Esophagus muscularis mucosa (tissue), 4 donors: ENCODE results near the gene OSGIN1. TPM values are rescaled to one million over a fixed set of nuclear protein-coding genes. Genes with fewer than 3 reads are reported as not detected.
A peak's percentile ranks its signal among the peaks of the same experiment; 100 is the strongest.

Experiments
- DNase-seq: peaks from one replicate; pipeline ENCODE4 v3.0.0-alpha.2; 2017; ENCODE audit errors: extremely low spot score
- H3K27ac ChIP-seq, 4 donors: fragments of 200-600 bp; sonication (generic); replicated peaks in 1 of 4; 1 replicate in 3 of 4; 2 replicates in 1 of 4; pipeline ENCODE4 v1.5.1; 2016 to 2019; ENCODE audit warnings: mild to moderate bottlenecking in 1 of 4
- H3K27me3 ChIP-seq, 4 donors: fragments of 200-600 bp; sonication (generic); one replicate each; pipeline versions ENCODE4 v1.5.1 to v1.6.0; 2016 to 2019
- H3K36me3 ChIP-seq, 4 donors: fragments of 200-600 bp; sonication (generic); one replicate each; pipeline ENCODE4 v1.5.1; 2016 to 2019
- H3K4me1 ChIP-seq, 4 donors: fragments of 200-600 bp; sonication (generic); one replicate each; pipeline ENCODE4 v1.5.1; 2016 to 2019
- H3K4me3 ChIP-seq, 4 donors: fragments of 200-600 bp; sonication (generic); 1 replicate in 2 of 4; 2 replicates in 2 of 4; pipeline ENCODE4 v1.5.1; 2016 to 2019; ENCODE audit warnings: mild to moderate bottlenecking in 4 of 4, moderate library complexity in 1 of 4
- H3K9me3 ChIP-seq, 4 donors: fragments of 200-600 bp; sonication (generic); 1 replicate in 3 of 4; 2 replicates in 1 of 4; pipeline ENCODE4 v1.5.1; 2016 to 2019
- EP300 ChIP-seq: sonication (generic); formaldehyde crosslinking; IDR thresholded peaks from one replicate; pipeline ENCODE4 v1.6.1; 2017; ENCODE audit warnings: antibody characterized with exemption
- POLR2A ChIP-seq: fragments of 450-650 bp; IDR thresholded peaks from one replicate; pipeline ENCODE4 v1.6.1; 2017; ENCODE audit warnings: antibody characterized with exemption, moderate library complexity, mild to moderate bottlenecking, low read depth
- POLR2AphosphoS5 ChIP-seq, 2 donors: sonication (generic); formaldehyde crosslinking; IDR thresholded peaks; one replicate each; pipeline ENCODE4 v1.6.1; 2017; ENCODE audit warnings: antibody characterized with exemption in 2 of 2
- WGBS: methylation state at CpG from one replicate; pipeline ENCODE4 v1.1.5; 2018; 5-methylcytosine and 5-hydroxymethylcytosine counted together
- intact Hi-C: fragments of 100-400 bp; cut with DNase I; formaldehyde crosslinking; loops from one replicate; pipeline ENCODE4 v1.15.1; 2023
- total RNA-seq, 4 donors: library from RNA; depleted of rRNA; stranded (reverse); fragments of >200 nt; gene quantifications; one replicate each; pipeline versions ENCODE4 v1.1.0 to v1.2.1, GENCODE V29; 2016
- TF ChIP-seq, protein P1 (sequence below), 3 experiments: fragments of 200-600 bp in 2 of 3; fragments of 450-650 bp in 1 of 3; sonication (generic) in 2 of 3; IDR thresholded peaks; one replicate each; pipeline ENCODE4 v1.5.1; 2017 to 2019; ENCODE audit warnings: antibody characterized with exemption in 3 of 3, mild to moderate bottlenecking in 2 of 3, moderate library complexity in 1 of 3

OSGIN1 gene
- total RNA-seq, 4 donors from 2014 or later, result 7.1 to 17.6 (median 13.8) TPM

- H3K4me1 ChIP-seq, result peaks cover 0 to 14% (median 10%) of the 10 kb centered on the region in 4 donors
- no peaks in the 10 kb centered on the region for H3K9me3 ChIP-seq
- intact Hi-C loops, result loop anchor here (2.0 to 5.0 kb wide), 2 partner anchors 94 to 519 kb away; no protein-coding TSS in a partner anchor
- 2% methylated on average over 10 of the region's 87 CpGs for WGBS
- peaks cover 0 to 24% (median 0%) of the 10 kb centered on the region in 4 donors for H3K27me3 ChIP-seq
- TF ChIP-seq EP300 (no peak), POLR2A (no peak), POLR2AphosphoS5 (IDR thresholded peaks at IDR 0.05) (no peak)
- TF ChIP-seq, protein P1, sequence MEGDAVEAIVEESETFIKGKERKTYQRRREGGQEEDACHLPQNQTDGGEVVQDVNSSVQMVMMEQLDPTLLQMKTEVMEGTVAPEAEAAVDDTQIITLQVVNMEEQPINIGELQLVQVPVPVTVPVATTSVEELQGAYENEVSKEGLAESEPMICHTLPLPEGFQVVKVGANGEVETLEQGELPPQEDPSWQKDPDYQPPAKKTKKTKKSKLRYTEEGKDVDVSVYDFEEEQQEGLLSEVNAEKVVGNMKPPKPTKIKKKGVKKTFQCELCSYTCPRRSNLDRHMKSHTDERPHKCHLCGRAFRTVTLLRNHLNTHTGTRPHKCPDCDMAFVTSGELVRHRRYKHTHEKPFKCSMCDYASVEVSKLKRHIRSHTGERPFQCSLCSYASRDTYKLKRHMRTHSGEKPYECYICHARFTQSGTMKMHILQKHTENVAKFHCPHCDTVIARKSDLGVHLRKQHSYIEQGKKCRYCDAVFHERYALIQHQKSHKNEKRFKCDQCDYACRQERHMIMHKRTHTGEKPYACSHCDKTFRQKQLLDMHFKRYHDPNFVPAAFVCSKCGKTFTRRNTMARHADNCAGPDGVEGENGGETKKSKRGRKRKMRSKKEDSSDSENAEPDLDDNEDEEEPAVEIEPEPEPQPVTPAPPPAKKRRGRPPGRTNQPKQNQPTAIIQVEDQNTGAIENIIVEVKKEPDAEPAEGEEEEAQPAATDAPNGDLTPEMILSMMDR (IDR thresholded peaks at IDR 0.05), result no peak
- H3K4me3 ChIP-seq, result peak overlapping the region; percentile 36 to 56 (median 48)
- no peak for DNase-seq
- no peak overlapping the region for H3K27ac ChIP-seq
- peaks cover 8 to 32% (median 25%) of the 10 kb centered on the region in 4 donors for H3K36me3 ChIP-seq
Measured at GRCh38 chr16:83968306-83968851, 15.3 kb downstream of the OSGIN1 start.

DNA sequence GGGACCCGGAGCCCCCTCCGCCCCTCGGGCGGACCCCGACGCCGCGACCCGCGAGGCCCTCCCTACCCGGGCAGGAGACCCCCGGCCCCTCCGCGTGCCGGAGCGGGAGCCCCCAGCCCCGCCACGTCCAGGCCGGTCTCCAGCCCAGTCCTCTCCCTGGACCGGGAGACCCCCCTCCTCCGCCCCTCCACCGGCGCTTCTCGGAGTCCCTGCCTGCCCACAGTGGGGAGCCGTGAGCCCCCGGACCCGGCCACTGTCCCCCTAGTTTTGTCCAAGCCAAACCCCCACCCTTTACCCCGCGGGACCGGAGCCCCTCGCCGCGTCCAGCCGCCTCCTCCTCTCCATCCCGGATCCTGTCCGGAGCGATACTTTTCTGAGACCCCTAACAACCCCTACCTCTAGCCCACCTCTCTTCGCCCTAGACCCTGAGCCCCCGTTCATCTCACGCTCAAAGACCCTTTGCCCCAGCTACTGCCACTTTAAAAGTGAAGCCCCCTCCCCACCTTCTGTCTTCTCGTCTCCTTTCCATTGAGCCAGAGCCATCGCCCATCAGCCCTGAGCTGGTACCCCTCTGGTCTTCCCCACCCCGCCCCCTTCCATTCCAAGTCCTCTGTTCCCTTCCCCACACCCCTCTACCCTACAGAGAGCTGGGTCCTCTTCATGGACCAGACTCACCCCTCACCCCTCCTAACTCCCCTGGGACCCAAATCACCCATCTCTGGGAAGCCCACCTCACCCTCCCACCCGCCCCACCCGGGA is 16.0 kb downstream of the OSGIN1 start:
- no peak overlapping the region for H3K27ac ChIP-seq
- no peak for DNase-seq
- peaks cover 1 to 25% (median 21%) of the 10 kb centered on the region in 4 donors for H3K36me3 ChIP-seq
- intact Hi-C loops, result loop anchor here (2.0 to 5.0 kb wide), 2 partner anchors 94 to 518 kb away; no protein-coding TSS in a partner anchor
- no peaks in the 10 kb centered on the region for H3K9me3 ChIP-seq
- WGBS, result 10% methylated on average over 40 of the region's 45 CpGs
- peak overlapping the region in 2 of 4 donors; percentile 22 to 56 for H3K4me3 ChIP-seq
- peaks cover 0 to 24% (median 0%) of the 10 kb centered on the region in 4 donors for H3K27me3 ChIP-seq
- H3K4me1 ChIP-seq, result peaks cover 0 to 14% (median 10%) of the 10 kb centered on the region in 4 donors
- TF ChIP-seq POLR2AphosphoS5 (IDR thresholded peaks at IDR 0.05), result no peak
- TF ChIP-seq POLR2A, result no peak

- TF ChIP-seq, protein P1 (IDR thresholded peaks at IDR 0.05), result no peak
- TF ChIP-seq POLR2A (no peak), POLR2AphosphoS5 (IDR thresholded peaks at IDR 0.05) (no peak), EP300 (no peak)
- Histone ChIP-seq H3K27me3 (peaks cover 0 to 24% (median 0%) of the 10 kb centered on the region in 4 donors), H3K9me3 (no peaks in the 10 kb centered on the region), H3K27ac (no peak overlapping the region), H3K4me3 (no peak overlapping the region), H3K36me3 (peaks cover 0 to 16% (median 15%) of the 10 kb centered on the region in 4 donors), H3K4me1 (peaks cover 0 to 14% (median 10%) of the 10 kb centered on the region in 4 donors)
- intact Hi-C loops, result loop anchor here (2.0 to 5.0 kb wide), 2 partner anchors 93 to 517 kb away; no protein-coding TSS in a partner anchor
- 88% methylated on average over 5 of the region's 18 CpGs for WGBS
- no peak for DNase-seq
Measured at GRCh38 chr16:83969771-83970429, 16.9 kb downstream of the OSGIN1 start.

GRCh38 chr16:83970430-83970815 is 17.4 kb downstream of the OSGIN1 start:
- TF ChIP-seq, protein P1 (IDR thresholded peaks at IDR 0.05), result no peak
- TF ChIP-seq POLR2A (no peak), EP300 (no peak), POLR2AphosphoS5 (IDR thresholded peaks at IDR 0.05) (no peak)
- WGBS, result 95% methylated on average over 4 of the region's 6 CpGs
- Histone ChIP-seq H3K9me3 (no peaks in the 10 kb centered on the region), H3K27me3 (peaks cover 0 to 24% (median 0%) of the 10 kb centered on the region in 4 donors), H3K4me1 (peaks cover 0 to 14% (median 10%) of the 10 kb centered on the region in 4 donors), H3K4me3 (no peak overlapping the region), H3K27ac (no peak overlapping the region), H3K36me3 (peaks cover 0 to 11% (median 9%) of the 10 kb centered on the region in 4 donors)
- intact Hi-C loops, result no loop called here
- no peak for DNase-seq
